H1 (cell line): ENCODE measurements around the gene CLEC16A. TPM values are rescaled to one million over a fixed set of nuclear protein-coding genes. Genes with fewer than 3 reads are reported as not detected.
A peak's percentile ranks its signal among the peaks of the same experiment; 100 is the strongest.

Source experiments
- CTCF ChIA-PET: fragments of 300-600 bp; sonication (Branson Sonifier 250); formaldehyde crosslinking; loops from one replicate; lab custom pipeline; 2021; ENCODE audit not compliant: partially characterized antibody; lab: Charles Lee
- POLR2A ChIA-PET: fragments of 300-600 bp; sonication (Branson Sonifier 250); formaldehyde crosslinking; loops from one replicate; lab custom pipeline; 2021; ENCODE audit warnings: inconsistent platforms; ENCODE audit not compliant: partially characterized antibody; lab: Charles Lee
- DNase-seq, 2 experiments: peaks; one replicate each; pipeline versions ENCODE4 v3.0.0 to v3.0.0-alpha.2; 2010 to 2022; ENCODE audit warnings: low spot score in 2 of 2, low read depth in 1 of 2, mixed read lengths in 1 of 2
- FAIRE-seq: peaks from 2 replicates; lab custom pipeline; 2011; peaks lifted over from hg19 to GRCh38; lab: Jason Lieb, UNC
- H2AFZ ChIP-seq: 2 replicates; pipeline ENCODE4 v1.8.1; 2012; ENCODE audit warnings: low read length, inconsistent platforms
- H2AK5ac ChIP-seq: 2 replicates; pipeline ENCODE4 v1.6.1; 2013; ENCODE audit warnings: low read depth, low read length
- H2BK120ac ChIP-seq: replicated peaks from 2 replicates; pipeline ENCODE3; 2013; ENCODE audit warnings: low read depth, low read length, inconsistent platforms
- H2BK12ac ChIP-seq: 2 replicates; pipeline ENCODE4 v1.6.1; 2013; ENCODE audit warnings: low read depth, low read length
- H2BK15ac ChIP-seq: 2 replicates; pipeline ENCODE4 v1.6.1; 2013; ENCODE audit warnings: low read length
- H2BK20ac ChIP-seq: 2 replicates; pipeline ENCODE4 v1.6.1; 2013; ENCODE audit warnings: low read length
- H2BK5ac ChIP-seq: 2 replicates; pipeline ENCODE4 v1.6.1; 2013; ENCODE audit warnings: low read depth, low read length
- H3K14ac ChIP-seq: 2 replicates; pipeline ENCODE4 v1.6.1; 2013; ENCODE audit warnings: inconsistent platforms; ENCODE audit not compliant: insufficient read length
- H3K18ac ChIP-seq: 2 replicates; pipeline ENCODE4 v1.6.1; 2013; ENCODE audit warnings: low read length; ENCODE audit errors: extremely low read depth
- H3K23ac ChIP-seq: 2 replicates; pipeline ENCODE4 v1.6.1; 2013; ENCODE audit warnings: inconsistent platforms; ENCODE audit not compliant: insufficient read length
- H3K23me2 ChIP-seq: 2 replicates; pipeline ENCODE4 v1.6.1; 2013; ENCODE audit warnings: low read depth, low read length
- H3K27ac ChIP-seq: 2 replicates; pipeline ENCODE4 v1.6.1; 2011; ENCODE audit warnings: low read depth, low read length, inconsistent platforms
- H3K27me3 ChIP-seq, 4 experiments: replicated peaks in 1 of 4; 1 replicate in 1 of 4; 2 replicates in 3 of 4; pipeline versions ENCODE4 v1.6.1 to v1.8.1; 2011 to 2013; ENCODE audit warnings: low read length in 3 of 4, mild to moderate bottlenecking in 3 of 4, inconsistent platforms in 2 of 4, mixed read lengths in 2 of 4, moderate library complexity in 1 of 4; ENCODE audit not compliant: control insufficient read depth in 3 of 4, insufficient read depth in 3 of 4; ENCODE audit errors: extremely low read depth in 1 of 4
- H3K36me3 ChIP-seq, 4 experiments: 2 replicates each; pipeline versions ENCODE4 v1.6.1 to v1.8.1; 2011 to 2013; ENCODE audit warnings: mild to moderate bottlenecking in 4 of 4, low read length in 3 of 4, moderate library complexity in 2 of 4, control low read depth in 1 of 4, inconsistent platforms in 1 of 4; ENCODE audit not compliant: insufficient read depth in 4 of 4, control insufficient read depth in 2 of 4
- H3K4ac ChIP-seq: replicated peaks from 2 replicates; pipeline ENCODE3; 2013; ENCODE audit warnings: low read length, low read depth, mixed read lengths, inconsistent platforms; ENCODE audit not compliant: insufficient read length
- H3K4me1 ChIP-seq, 4 experiments: replicated peaks in 1 of 4; 1 replicate in 1 of 4; 2 replicates in 3 of 4; pipeline versions ENCODE4 v1.6.1 to v1.8.1; 2011 to 2013; ENCODE audit warnings: low read length in 3 of 4, inconsistent platforms in 2 of 4, mixed read lengths in 1 of 4; ENCODE audit not compliant: insufficient read depth in 4 of 4, control insufficient read depth in 3 of 4
- H3K4me2 ChIP-seq, 2 experiments: 2 replicates each; pipeline versions ENCODE4 v1.6.1 to v1.8.1; 2011 to 2013; ENCODE audit warnings: low read depth in 2 of 2, low read length in 2 of 2, control low read depth in 1 of 2, inconsistent platforms in 1 of 2, mild to moderate bottlenecking in 1 of 2; ENCODE audit not compliant: insufficient read depth in 1 of 2
- H3K4me3 ChIP-seq, 4 experiments: fragments of 200-600, 300-600 bp in 1 of 4; sonication (generic), shearing (Covaris generic), sonication (Bioruptor Twin) in 1 of 4; 2 replicates each; pipeline versions ENCODE4 v1.5.1 to v1.8.1; 2011 to 2016; ENCODE audit warnings: low read length in 4 of 4, low read depth in 3 of 4, control low read depth in 2 of 4, inconsistent platforms in 2 of 4, mild to moderate bottlenecking in 2 of 4, mixed read lengths in 1 of 4, moderate library complexity in 1 of 4; ENCODE audit not compliant: insufficient read depth in 2 of 4; ENCODE audit errors: extremely low read depth in 1 of 4
- H3K56ac ChIP-seq: replicated peaks from 2 replicates; pipeline ENCODE3; 2013; ENCODE audit warnings: low read depth, mild to moderate bottlenecking, mixed read lengths, low read length, inconsistent platforms; ENCODE audit not compliant: insufficient read length
- H3K79me1 ChIP-seq: 2 replicates; pipeline ENCODE4 v1.6.1; 2013; ENCODE audit warnings: low read depth, low read length, control low read depth
- H3K79me2 ChIP-seq, 2 experiments: 2 replicates each; pipeline versions ENCODE4 v1.6.1 to v1.8.1; 2012 to 2013; ENCODE audit warnings: low read length in 2 of 2, mild to moderate bottlenecking in 2 of 2, inconsistent platforms in 1 of 2; ENCODE audit not compliant: insufficient read depth in 2 of 2, control insufficient read depth in 1 of 2
- H3K9ac ChIP-seq, 4 experiments: replicated peaks in 1 of 4; 1 replicate in 1 of 4; 2 replicates in 3 of 4; pipeline versions ENCODE4 v1.6.1 to v1.8.1; 2011 to 2013; ENCODE audit warnings: low read depth in 3 of 4, low read length in 3 of 4, control low read depth in 2 of 4, mild to moderate bottlenecking in 2 of 4, moderate library complexity in 2 of 4, inconsistent platforms in 1 of 4; ENCODE audit errors: extremely low read depth in 1 of 4
- H3K9me3 ChIP-seq, 2 experiments: 2 replicates each; pipeline versions ENCODE4 v1.6.1 to v1.8.1; 2012 to 2013; ENCODE audit warnings: mild to moderate bottlenecking in 2 of 2, moderate library complexity in 2 of 2, control low read depth in 1 of 2, inconsistent platforms in 1 of 2, low read depth in 1 of 2, low read length in 1 of 2, mixed read lengths in 1 of 2; ENCODE audit not compliant: insufficient read depth in 2 of 2
- H4K20me1 ChIP-seq, 2 experiments: replicated peaks in 1 of 2; 2 replicates each; pipeline versions ENCODE3 to v1.8.1; 2011 to 2013; ENCODE audit warnings: inconsistent platforms in 2 of 2, low read length in 2 of 2, mild to moderate bottlenecking in 1 of 2; ENCODE audit not compliant: insufficient read depth in 2 of 2, control insufficient read depth in 1 of 2
- H4K5ac ChIP-seq: 2 replicates; pipeline ENCODE4 v1.6.1; 2013; ENCODE audit warnings: low read length, low read depth, mixed read lengths, inconsistent platforms; ENCODE audit not compliant: insufficient read length
- H4K8ac ChIP-seq: 2 replicates; pipeline ENCODE4 v1.8.0; 2013; ENCODE audit warnings: mild to moderate bottlenecking, moderate library complexity, low read length, inconsistent platforms; ENCODE audit not compliant: insufficient read depth; ENCODE audit errors: extremely low read depth
- H4K91ac ChIP-seq: replicated peaks from 2 replicates; pipeline ENCODE3; 2013; ENCODE audit warnings: low read length, mixed read lengths, inconsistent platforms; ENCODE audit not compliant: insufficient read length
- ATF3 ChIP-seq: IDR thresholded peaks from 2 replicates; pipeline ENCODE4 v1.6.1; 2011; ENCODE audit warnings: low read depth, mild to moderate bottlenecking, low read length; ENCODE audit not compliant: insufficient read depth
- CHD2 ChIP-seq: IDR thresholded peaks from 2 replicates; pipeline ENCODE4 v1.6.1; 2012; ENCODE audit warnings: low read length, improper control_type of control experiment
- HDAC2 ChIP-seq, 2 experiments: fragments of 300-600 bp in 1 of 2; sonication (generic) in 1 of 2; IDR thresholded peaks; 2 replicates each; pipeline ENCODE4 v1.6.1; 2011 to 2012; ENCODE audit warnings: low read depth in 2 of 2, low read length in 2 of 2, mild to moderate bottlenecking in 2 of 2, moderate library complexity in 2 of 2, borderline replicate concordance in 1 of 2, inconsistent platforms in 1 of 2
- HDAC6 ChIP-seq: IDR thresholded peaks from one replicate; pipeline ENCODE4 v1.7.1; 2012; ENCODE audit warnings: low read depth, mild to moderate bottlenecking, inconsistent platforms, low read length, moderate library complexity
- KDM4A ChIP-seq: IDR thresholded peaks from one replicate; pipeline ENCODE4 v1.7.1; 2012; ENCODE audit warnings: low read depth, mild to moderate bottlenecking, moderate library complexity, low read length, inconsistent platforms; ENCODE audit not compliant: severe bottlenecking
- POLR2AphosphoS5 ChIP-seq: IDR thresholded peaks from 2 replicates; pipeline ENCODE4 v1.6.1; 2011; ENCODE audit warnings: low read depth, low read length
- POU5F1 ChIP-seq: IDR thresholded peaks from 2 replicates; pipeline ENCODE4 v1.6.1; 2011; ENCODE audit warnings: low read depth, mild to moderate bottlenecking, low read length, moderate library complexity
- RXRA ChIP-seq: IDR thresholded peaks from 2 replicates; pipeline ENCODE4 v1.6.1; 2011; ENCODE audit warnings: low read depth, mild to moderate bottlenecking, low read length, moderate library complexity; ENCODE audit not compliant: insufficient read depth
- SIN3A ChIP-seq, 2 experiments: IDR thresholded peaks in 1 of 2; conservative IDR thresholded peaks in 1 of 2; 2 replicates each; pipeline ENCODE4 v1.6.1; 2011 to 2012; ENCODE audit warnings: low read length in 2 of 2, improper control_type of control experiment in 1 of 2, low read depth in 1 of 2, mild to moderate bottlenecking in 1 of 2
- WGBS, 2 experiments: shearing (Covaris generic) in 1 of 2; methylation state at CpG; one replicate each; pipeline versions ENCODE4 v1.1.6 to v1.1.7; 2013 to 2015; ENCODE audit warnings: low lambda C conversion rate in 2 of 2, mixed read lengths in 2 of 2, inconsistent platforms in 1 of 2, low coverage in 1 of 2, missing lambda C conversion rate in 1 of 2; ENCODE audit not compliant: insufficient replicate concordance in 2 of 2, insufficient coverage in 1 of 2, insufficient read length in 1 of 2; ENCODE audit errors: extremely low coverage in 1 of 2, missing lambda C conversion rate in 1 of 2; 5-methylcytosine and 5-hydroxymethylcytosine counted together
- polyA plus RNA-seq, 7 experiments: library from polyadenylated mRNA; depleted of rRNA in 3 of 7; stranded (reverse) in 5 of 7; unstranded in 2 of 7; fragments of >200 nt in 5 of 7; fragments of 200-250 nt in 2 of 7; gene quantifications; 1 replicate in 5 of 7; 2 replicates in 1 of 7; 4 replicates in 1 of 7; pipeline versions ENCODE4 v1.2.1 to v1.2.3, GENCODE V29; 2011 to 2013; ENCODE audit warnings: missing spikeins in 2 of 7, mixed read lengths in 2 of 7
- total RNA-seq: library from RNA; stranded (reverse); fragmentation: NEBNext Ultra II Directional; extraction: Animal tissue kit (Norgen Biotek cat#: 25700); gene quantifications from 2 replicates; pipeline ENCODE4 v1.2.1, GENCODE V29; 2021

Gene CLEC16A
- total and polyA plus RNA-seq, 2 of the 8 experiments (the other 6 are each of a cell fraction or from before 2014, with no cell fraction given) = 7.6 to 19.3 TPM

- no peak overlapping the region for H2BK15ac ChIP-seq
- no peak overlapping the region for H3K18ac ChIP-seq
- H3K23ac ChIP-seq = no peak overlapping the region
- no peak overlapping the region for H4K8ac ChIP-seq
- H3K9ac ChIP-seq = no peak overlapping the region; a peak in 1 of 7 replicates
- H2BK12ac ChIP-seq = no peak overlapping the region; the same call in 1 of the 2 replicates
- ChIA-PET CTCF (interaction anchor here (0.7 to 1.5 kb wide), 5 partner anchors 8 to 203 kb away, joined by 3 to 10 read pairs (median 3); no protein-coding TSS in a partner anchor), POLR2A (interaction anchor here (1.0 kb wide), 1 partner anchor 9 kb away, joined by 3 read pairs; no protein-coding TSS in a partner anchor)
- no peaks in the 10 kb centered on the region; a peak in 2 of 7 replicates for H3K27me3 ChIP-seq
- peaks cover 5 to 11% (median 8%) of the 10 kb centered on the region in 4 experiments for H3K4me1 ChIP-seq
- H2BK20ac ChIP-seq = no peak overlapping the region
- H3K79me2 ChIP-seq = peaks cover 0 to 43% of the 10 kb centered on the region in 2 experiments; a peak in 2 of 4 replicates
- no peak for TF ChIP-seq HDAC2 (IDR thresholded peaks at IDR 0.05; ENCODE audit: borderline replicate concordance in 1 of 2, low read depth in 2 of 2, low read length in 2 of 2)
- TF ChIP-seq HDAC6 = no peak
- TF ChIP-seq SIN3A (conservative IDR thresholded peaks at IDR 0.05 in 1 of 2, IDR thresholded peaks at IDR 0.05 in 1 of 2; ENCODE audit: low read depth in 1 of 2, low read length in 2 of 2) = no peak
- no peak for TF ChIP-seq RXRA
- no peak for TF ChIP-seq CHD2
- TF ChIP-seq KDM4A = no peak
- TF ChIP-seq ATF3 = no peak
- no peak for TF ChIP-seq POLR2AphosphoS5
- TF ChIP-seq POU5F1 = no peak
- H3K14ac ChIP-seq = no peak overlapping the region
- peaks cover 0 to 4% (median 0%) of the 10 kb centered on the region in 4 experiments; a peak in 1 of 8 replicates for H3K36me3 ChIP-seq
- H2AFZ ChIP-seq = no peak overlapping the region
- peaks cover 12% of the 10 kb centered on the region for H3K79me1 ChIP-seq
- H3K56ac ChIP-seq = no peak overlapping the region
- no peak overlapping the region for H3K4ac ChIP-seq
- H3K23me2 ChIP-seq = peaks cover 8% of the 10 kb centered on the region
- no peak overlapping the region for H4K5ac ChIP-seq
- no peaks in the 10 kb centered on the region for H3K9me3 ChIP-seq
- no peak overlapping the region for H2BK120ac ChIP-seq
- FAIRE-seq (no peak), DNase-seq (no peak)
- H4K20me1 ChIP-seq = peaks cover 18 to 40% of the 10 kb centered on the region in 2 experiments
- H3K4me2 ChIP-seq = peak overlapping the region; percentile 86 to 96
- no peak overlapping the region for H2BK5ac ChIP-seq
- H4K91ac ChIP-seq = no peak overlapping the region
- WGBS, 2 experiments = 82% methylated on average over 8 of the region's 8 CpGs; no CpG with 5 or more reads in 1 of the 2 experiments
- no peak overlapping the region for H2AK5ac ChIP-seq
- H3K4me3 ChIP-seq = peak overlapping the region; percentile 56 to 68 (median 62); a peak in 7 of 8 replicates
- H3K27ac ChIP-seq = no peak overlapping the region
These were observed 3.8 kb upstream of the CLEC16A start for GRCh38 chr16:10940501-10941079.
